ENCODE results near the gene GALNT4.

GALNT4 gene

DNA sequence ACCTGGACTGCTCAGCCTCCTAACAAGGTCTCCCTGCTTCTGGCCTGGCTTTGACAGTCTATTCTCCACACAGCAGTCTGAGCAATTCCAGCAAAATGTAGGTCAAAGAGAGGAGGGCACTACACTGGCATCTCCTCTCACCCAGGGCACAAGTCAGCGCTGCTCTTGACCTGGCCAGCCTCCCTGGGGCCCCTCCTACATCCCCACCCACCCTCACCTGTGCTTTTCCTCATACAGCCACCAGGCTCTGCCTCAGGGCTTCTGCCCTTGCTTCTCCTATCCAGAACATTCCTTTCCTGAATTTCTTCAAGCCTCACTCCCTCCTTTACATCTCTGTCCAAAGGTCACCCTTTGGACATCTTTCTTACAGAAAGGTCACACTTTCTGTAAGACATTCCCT lies 33.7 kb downstream of the GALNT4 start:
- no peak for DNase-seq

DNA sequence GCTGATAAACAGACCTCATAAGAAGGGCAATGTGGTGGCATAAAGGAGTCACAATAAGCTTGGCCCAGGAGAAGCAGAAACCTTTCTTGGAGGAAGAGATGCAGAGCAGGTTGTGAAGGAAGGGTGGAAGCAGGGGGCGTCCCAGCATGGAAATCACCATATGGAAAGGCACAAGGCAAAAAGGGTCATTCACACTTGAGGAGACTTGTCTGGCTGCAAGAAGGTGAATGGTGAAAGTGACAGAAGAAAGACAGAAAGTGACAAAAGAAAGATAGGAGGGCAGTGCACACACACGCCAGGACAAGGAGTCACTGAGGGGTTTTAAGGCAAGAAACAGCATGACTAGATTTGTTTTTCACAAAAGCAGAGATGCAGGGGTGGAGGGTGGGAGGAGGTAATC lies 38.3 kb downstream of the GALNT4 start:
- DNase-seq = no peak

DNA sequence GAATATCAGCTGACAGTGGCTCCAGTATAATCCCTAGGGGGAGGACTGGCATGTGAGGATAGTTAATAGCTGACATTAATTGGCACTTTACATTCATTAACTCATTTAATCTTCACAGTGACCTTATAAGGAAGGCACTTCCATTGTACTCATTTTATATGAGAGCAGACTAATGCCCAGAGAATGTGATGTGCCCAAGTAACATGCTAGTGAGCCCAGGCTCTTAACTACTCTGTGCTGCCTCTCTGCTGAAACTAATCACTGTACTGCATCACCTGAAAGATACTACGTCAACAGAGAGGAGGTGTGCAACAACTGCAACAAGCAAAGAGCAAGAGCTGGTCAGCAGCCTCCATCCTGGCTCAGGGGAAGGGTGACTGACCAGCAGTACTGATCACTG lies 40.1 kb downstream of the GALNT4 start:
- DNase-seq = no peak

DNA sequence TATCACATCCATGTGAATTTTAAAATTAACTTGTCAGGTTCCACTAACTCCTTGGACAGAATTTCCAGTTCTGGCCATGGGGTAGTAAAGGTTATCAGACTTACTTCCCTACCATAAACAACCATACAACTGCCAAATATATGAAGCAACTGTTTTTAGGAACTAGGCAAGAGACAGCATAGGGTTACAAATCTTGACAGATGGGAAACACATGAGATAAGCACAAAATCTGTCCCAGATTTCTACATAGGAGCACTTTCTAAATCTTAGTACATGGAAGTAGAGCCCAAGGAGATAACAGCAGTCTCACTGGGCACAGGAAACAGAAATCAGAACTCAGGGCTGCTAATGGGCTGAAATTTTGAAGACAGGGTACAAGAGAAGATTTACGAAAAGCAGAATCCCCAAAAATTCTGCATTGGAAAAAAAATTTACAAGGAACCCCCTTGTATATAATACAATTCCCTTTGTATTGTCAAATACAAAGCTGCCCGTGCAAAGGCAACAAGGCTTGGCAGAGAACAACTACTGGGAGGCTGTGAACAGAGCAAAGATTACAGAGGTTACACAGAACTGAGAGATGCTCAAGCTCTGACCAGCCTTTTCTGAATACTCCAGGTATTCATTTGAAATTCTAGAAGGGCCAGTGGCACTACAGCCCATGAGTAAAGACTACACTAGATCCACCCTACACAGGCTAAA lies 43.2 kb downstream of the GALNT4 start:
- no peak for DNase-seq

DNA sequence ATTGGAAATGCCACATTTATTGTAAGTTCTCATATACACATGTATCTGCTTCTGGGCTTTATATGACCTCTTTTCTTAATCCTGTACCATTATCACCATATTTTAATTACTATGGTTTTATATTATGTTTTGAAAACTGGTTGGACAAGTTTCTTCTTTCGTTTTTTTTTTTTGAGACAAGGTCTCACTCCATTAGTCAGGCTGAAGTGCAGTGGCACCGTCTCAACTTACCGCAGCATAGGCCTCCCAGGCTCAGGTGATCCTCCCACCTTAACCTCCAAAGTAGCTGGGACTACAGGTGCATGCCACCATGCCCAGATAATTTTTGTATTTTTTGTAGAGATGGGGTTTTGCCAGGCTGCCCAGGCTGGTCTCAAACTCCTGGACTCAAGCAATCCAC lies 44.6 kb downstream of the GALNT4 start:
- DNase-seq = no peak

DNA sequence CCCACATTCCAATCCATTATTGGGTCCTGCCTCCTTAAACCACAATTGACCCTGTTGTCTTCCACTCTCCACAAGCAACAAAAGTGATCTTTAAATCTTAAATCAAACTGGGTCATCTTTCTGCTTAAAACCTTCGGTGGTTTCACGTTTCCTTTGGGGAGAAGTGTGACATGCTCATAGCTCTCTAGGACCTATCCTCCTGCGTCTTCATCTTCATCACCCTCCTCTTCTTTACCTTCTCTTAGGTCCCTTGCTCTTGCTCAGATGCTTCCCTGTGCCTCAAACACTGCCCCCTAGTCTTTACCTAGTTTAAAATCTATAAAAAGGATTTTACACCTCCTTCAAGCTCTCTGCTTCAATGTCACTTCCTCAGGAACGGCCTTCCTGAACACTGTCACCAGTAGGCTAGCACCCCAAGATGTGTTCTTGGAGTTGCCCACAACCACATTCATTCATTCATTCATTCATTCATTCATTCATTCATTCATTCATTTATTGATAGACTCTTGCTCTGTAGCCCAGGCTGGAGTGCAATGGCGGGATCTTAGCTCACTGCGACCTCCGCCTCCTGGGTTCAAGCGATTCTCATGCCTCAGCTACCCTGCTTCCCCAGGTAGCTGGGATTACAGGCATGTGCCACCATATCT lies 46.8 kb downstream of the GALNT4 start:
- DNase-seq = no peak

DNA sequence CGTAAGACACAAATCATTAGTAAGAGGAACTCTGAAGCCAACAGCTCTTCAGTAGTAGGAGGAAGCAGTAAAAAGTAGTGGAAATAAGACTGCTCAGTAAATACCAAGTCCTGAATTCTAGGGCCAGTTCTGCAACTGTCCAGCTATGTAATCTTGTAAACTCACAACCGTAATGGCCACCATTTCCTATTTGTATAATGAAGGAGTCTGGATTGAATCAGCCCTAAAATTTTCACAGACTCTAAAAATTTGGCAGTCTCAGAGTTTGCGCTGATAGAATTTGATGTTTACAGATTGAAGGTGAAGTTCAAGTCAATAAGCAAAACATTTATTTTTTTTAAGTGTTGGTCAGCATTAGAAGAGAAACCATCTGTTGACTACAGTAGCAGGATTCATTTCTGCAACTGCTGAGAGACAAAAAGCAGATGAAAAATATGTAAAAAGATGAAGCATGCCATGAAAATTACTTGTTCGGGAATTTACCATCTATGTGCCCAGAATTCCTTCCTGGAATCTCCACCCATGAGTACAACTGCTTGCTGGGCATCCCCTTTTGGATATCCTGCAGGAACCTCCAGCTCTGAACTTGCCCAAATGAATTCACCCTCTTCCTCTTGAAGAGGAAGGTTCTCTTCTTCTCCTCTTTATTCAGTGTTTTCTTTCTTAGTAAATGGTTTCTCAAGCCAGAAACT lies 47.5 kb downstream of the GALNT4 start:
- DNase-seq = no peak

DNA sequence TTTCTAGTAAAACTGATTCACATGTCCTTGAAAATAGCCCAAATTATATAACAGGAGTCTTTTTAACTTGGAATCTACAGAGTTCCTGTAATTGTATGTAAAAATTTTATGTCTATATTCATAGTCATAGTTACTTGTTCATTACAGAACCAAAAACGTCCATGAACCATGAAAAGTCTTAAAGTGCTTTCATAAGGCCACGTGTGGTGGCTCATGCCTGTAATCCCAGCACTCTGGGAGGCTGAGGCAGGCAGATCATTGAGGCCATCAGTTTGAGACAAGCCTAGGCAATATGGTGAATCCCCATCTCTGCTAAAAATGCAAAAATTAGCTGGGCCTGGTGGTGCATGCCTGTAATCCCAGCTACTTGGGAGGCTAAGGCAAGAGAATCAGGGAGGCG lies 48.4 kb downstream of the GALNT4 start:
- no peak for DNase-seq

DNA sequence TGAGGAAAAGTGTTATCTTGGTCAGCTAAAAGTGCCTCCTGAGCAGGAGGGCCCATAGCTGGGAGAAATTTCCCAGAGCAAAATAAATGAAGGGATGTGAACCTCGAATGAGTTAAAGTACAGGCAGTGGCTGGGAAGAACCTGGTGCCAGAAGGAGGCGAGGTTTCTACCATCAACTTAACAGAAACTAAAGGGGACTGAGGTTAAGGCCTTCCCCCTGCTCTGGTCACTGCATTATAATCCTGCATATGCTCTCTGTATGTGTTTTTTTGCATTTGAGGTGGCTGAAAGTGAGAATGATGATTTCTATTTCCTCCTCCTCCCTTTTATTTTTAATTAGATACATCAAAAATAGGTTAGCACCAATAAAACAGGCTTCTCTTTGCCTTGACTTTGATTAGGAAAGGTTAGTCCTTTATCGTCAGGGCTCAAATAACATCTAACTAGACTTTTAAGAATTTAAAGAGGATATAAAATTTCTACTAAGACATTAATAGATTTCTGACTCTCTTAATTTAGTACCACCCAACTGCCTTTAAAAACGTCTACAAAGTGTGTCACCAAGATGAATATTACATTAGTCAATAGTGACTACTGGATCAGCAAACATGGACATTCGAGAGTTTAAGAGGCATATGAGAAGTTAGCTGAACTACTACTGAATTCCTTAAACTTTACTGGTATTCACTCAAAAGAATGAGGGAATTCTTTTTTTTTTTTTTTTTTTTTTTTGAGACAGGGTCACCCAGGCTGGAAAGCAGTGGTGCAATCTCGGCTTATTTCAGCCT lies 49.2 kb downstream of the GALNT4 start:
- DNase-seq = no peak

DNA sequence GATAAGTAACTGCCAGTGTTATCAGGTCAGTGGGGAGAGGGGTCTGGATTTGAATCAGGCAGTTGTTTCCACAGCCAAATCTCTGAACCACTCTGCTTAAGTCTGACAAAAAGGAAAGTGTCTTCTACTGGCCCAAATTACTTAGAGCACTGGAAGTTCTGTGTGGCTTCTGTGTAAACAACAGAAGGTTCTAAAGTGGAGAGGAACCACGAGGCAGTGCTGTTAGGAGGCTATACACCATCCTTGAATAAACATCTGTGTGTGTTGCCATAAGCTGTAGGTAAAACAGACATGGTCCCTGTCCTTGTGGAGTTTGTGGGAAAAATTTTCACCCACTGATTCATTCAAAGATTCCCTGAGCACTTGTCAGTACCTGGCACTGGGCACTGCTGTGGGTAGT lies 50.0 kb downstream of the GALNT4 start:
- DNase-seq = no peak

Data from NCI-H1105 (cell line).